Transverse colon (tissue), 4 donors: ENCODE data around the gene PCYT1A. TPM values are rescaled to one million over a fixed set of nuclear protein-coding genes. Genes with fewer than 3 reads are reported as not detected.

ENCODE experiments used
- DNase-seq: peaks from one replicate; pipeline ENCODE4 v3.0.0-alpha.2; 2019
- H3K27ac ChIP-seq, 4 donors: fragments of 200-600 bp; sonication (generic); 2 replicates each; pipeline ENCODE4 v1.5.1; 2016 to 2018; ENCODE audit warnings: inconsistent platforms in 4 of 4
- H3K27me3 ChIP-seq: fragments of 200-600 bp; sonication (generic); 2 replicates; pipeline ENCODE4 v1.5.1; 2017; ENCODE audit warnings: inconsistent platforms
- H3K36me3 ChIP-seq, 4 donors: fragments of 200-600 bp; sonication (generic); 2 replicates each; pipeline ENCODE4 v1.5.1; 2017 to 2019; ENCODE audit warnings: inconsistent platforms in 4 of 4
- H3K4me1 ChIP-seq, 4 donors: fragments of 200-600 bp; sonication (generic); 2 replicates each; pipeline ENCODE4 v1.5.1; 2017 to 2020; ENCODE audit warnings: inconsistent platforms in 4 of 4
- H3K4me3 ChIP-seq, 4 donors: fragments of 200-600 bp; sonication (generic); 1 replicate in 1 of 4; 2 replicates in 3 of 4; pipeline versions ENCODE4 v1.5.1 to v1.6.1; 2017 to 2019; ENCODE audit warnings: inconsistent platforms in 4 of 4
- H3K9me3 ChIP-seq, 2 donors: fragments of 200-600 bp; sonication (generic); 2 replicates each; pipeline ENCODE4 v1.5.1; 2017 to 2019; ENCODE audit warnings: inconsistent platforms in 2 of 2
- CTCF ChIP-seq, 5 experiments: fragments of 200-600 bp in 3 of 5; fragments of 450-650 bp in 2 of 5; sonication (generic) in 3 of 5; IDR thresholded peaks; 1 replicate in 2 of 5; 2 replicates in 3 of 5; pipeline ENCODE4 v1.5.1; 2016 to 2017; ENCODE audit warnings: antibody characterized with exemption in 5 of 5, inconsistent platforms in 3 of 5, mild to moderate bottlenecking in 2 of 5, moderate library complexity in 1 of 5
- EP300 ChIP-seq: sonication (generic); formaldehyde crosslinking; IDR thresholded peaks from one replicate; pipeline ENCODE4 v1.6.1; 2017; ENCODE audit warnings: antibody characterized with exemption, low read depth
- POLR2A ChIP-seq: fragments of 450-650 bp; IDR thresholded peaks from one replicate; pipeline ENCODE4 v1.6.1; 2016; ENCODE audit warnings: antibody characterized with exemption, mild to moderate bottlenecking, moderate library complexity
- POLR2AphosphoS5 ChIP-seq, 3 donors: sonication (generic); formaldehyde crosslinking; IDR thresholded peaks; one replicate each; pipeline ENCODE4 v1.6.1; 2016; ENCODE audit warnings: antibody characterized with exemption in 3 of 3
- WGBS, 2 donors: methylation state at CpG; one replicate each; pipeline ENCODE4 v1.1.5; 2018; ENCODE audit warnings: low coverage in 1 of 2; 5-methylcytosine and 5-hydroxymethylcytosine counted together
- in situ Hi-C, 4 donors: fragments of 200-750 bp; cut with MboI; loops; one replicate each; pipeline versions ENCODE4 v1.15.0 to v1.15.1; 2017; ENCODE audit warnings: low sequenced_read_pairs in 3 of 4, low pct_ligation_motif_present in 1 of 4, low pct_unique_long_range_greater_than_20kb in 1 of 4
- intact Hi-C: fragments of 100-400 bp; cut with DNase I; formaldehyde crosslinking; loops from one replicate; pipeline ENCODE4 v1.15.1; 2023; ENCODE audit warnings: low total_unique reads
- total RNA-seq, 4 donors: library from RNA; depleted of rRNA; stranded (reverse); fragments of >200 nt; gene quantifications; one replicate each; pipeline ENCODE4 v1.1.0, GENCODE V29; 2016

The PCYT1A gene
- total RNA-seq, 4 donors from 2014 or later = 50.1 to 104 (median 76.2) TPM

DNA sequence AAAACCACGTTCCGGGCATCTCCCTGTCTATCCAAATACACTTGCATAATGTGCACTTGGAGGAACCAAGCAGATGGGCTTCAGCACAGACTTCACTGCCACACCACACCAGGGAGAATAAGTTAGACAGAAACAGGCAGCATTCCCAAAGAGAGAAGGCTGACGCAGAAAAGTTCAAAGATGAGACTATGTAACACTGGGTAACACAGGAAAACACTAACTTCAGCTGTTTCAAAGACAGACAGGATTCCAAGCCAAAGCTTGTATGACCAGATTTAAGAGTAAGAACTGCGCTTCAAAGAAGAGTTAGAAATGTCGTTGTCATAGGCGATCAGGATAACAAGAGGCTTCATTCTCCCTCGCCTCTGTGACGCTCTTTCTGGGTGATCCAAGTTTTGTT is 51.3 kb downstream of the PCYT1A start:
- no peak overlapping the region for H3K27ac ChIP-seq
- H3K36me3 ChIP-seq = peaks cover 0 to 26% (median 12%) of the 10 kb centered on the region in 4 donors
- intact Hi-C loops = no loop called here
- no peaks in the 10 kb centered on the region for H3K4me1 ChIP-seq
- TF ChIP-seq POLR2AphosphoS5 (IDR thresholded peaks at IDR 0.05) (no peak), CTCF (IDR thresholded peaks at IDR 0.05) (no peak), EP300 (no peak), POLR2A (no peak)
- whole genome bisulfite sequencing, 2 donors = 94% methylated on average over 5 to 8 of the region's 8 CpGs
- no peaks in the 10 kb centered on the region for H3K27me3 ChIP-seq
- in situ Hi-C loops = no loop called here
- H3K9me3 ChIP-seq = no peaks in the 10 kb centered on the region
- no peak for DNase-seq
- H3K4me3 ChIP-seq = no peak overlapping the region

GRCh38 chr3:196235452-196236122 is 51.9 kb downstream of the PCYT1A start:
- TF ChIP-seq EP300 = no peak
- no peak for TF ChIP-seq POLR2AphosphoS5 (IDR thresholded peaks at IDR 0.05)
- no peak for TF ChIP-seq CTCF (IDR thresholded peaks at IDR 0.05)
- no peak for TF ChIP-seq POLR2A
- H3K4me3 ChIP-seq = no peak overlapping the region
- H3K27ac ChIP-seq = no peak overlapping the region
- H3K9me3 ChIP-seq = no peaks in the 10 kb centered on the region
- no peak for DNase-seq
- no peaks in the 10 kb centered on the region for H3K4me1 ChIP-seq
- peaks cover 0 to 22% (median 10%) of the 10 kb centered on the region in 4 donors for H3K36me3 ChIP-seq
- no peaks in the 10 kb centered on the region for H3K27me3 ChIP-seq
- WGBS, 2 donors = 81% methylated on average over 12 of the region's 12 CpGs; no CpG with 5 or more reads in 1 of the 2 donors
- intact Hi-C loops = no loop called here
- in situ Hi-C loops = no loop called here

DNA sequence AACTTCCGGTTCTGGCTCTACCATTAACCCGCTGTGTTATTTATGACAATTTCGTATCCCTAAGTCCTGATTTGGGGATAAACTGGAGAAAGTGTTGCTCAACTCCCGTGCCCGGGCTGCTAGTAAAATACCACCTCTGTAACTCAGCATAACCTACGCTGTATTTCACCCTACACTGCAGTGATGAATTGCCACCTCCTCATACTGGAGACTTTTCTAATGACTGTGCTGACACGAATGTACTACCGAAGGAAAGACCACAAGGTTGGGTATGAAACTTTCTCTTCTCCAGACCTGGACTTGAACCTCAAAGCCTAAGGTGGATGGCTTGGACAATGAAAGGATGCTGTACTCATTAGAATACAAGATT is 54.7 kb downstream of the PCYT1A start:
- TF ChIP-seq CTCF (IDR thresholded peaks at IDR 0.05) = no peak
- TF ChIP-seq EP300 = no peak
- TF ChIP-seq POLR2AphosphoS5 (IDR thresholded peaks at IDR 0.05) = no peak
- no peak for TF ChIP-seq POLR2A
- in situ Hi-C loops = no loop called here
- H3K4me1 ChIP-seq = no peaks in the 10 kb centered on the region
- no peak overlapping the region for H3K4me3 ChIP-seq
- no peak overlapping the region for H3K27ac ChIP-seq
- no peak for DNase-seq
- WGBS, 2 donors = 60 to 87% methylated on average over 1 to 8 of the region's 8 CpGs
- no peaks in the 10 kb centered on the region for H3K27me3 ChIP-seq
- H3K36me3 ChIP-seq = peaks cover 0 to 6% (median under 1%) of the 10 kb centered on the region in 4 donors
- intact Hi-C loops = no loop called here
- H3K9me3 ChIP-seq = no peaks in the 10 kb centered on the region

DNA sequence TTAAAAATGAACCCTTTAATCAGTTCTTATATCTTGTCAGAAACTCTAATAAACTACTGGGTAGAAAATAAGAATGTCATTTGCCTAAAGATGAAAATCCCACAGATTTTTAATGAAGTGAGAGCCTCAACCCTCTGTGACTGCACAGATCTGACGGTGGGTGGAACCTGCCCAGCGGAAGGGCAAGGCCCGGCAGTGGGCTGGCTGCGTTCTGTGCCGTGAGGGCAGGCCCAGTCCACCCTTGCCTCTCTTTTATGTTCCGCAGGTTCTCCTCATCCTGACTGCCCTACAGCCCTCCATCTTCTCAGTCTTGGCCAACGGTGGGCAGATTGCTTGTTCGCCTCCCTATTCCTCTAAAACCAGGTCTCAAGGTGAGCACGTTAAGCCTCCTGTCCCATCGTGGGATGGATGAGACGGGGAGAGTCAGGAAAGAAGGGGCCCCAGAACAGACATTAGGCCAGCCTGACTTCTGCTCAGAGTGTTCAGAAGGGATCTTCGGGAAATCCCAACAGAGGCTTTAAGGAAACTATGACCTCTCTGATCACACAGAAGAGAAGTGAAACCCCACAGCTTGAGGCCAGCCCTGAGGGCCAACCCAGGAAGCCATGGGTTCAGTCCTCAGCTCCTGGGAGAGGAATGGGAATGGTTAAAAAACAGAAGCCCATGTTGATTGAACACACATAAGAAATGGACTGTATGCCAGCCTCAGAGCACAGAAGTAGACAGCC is 55.2 kb downstream of the PCYT1A start:
- in situ Hi-C loops = no loop called here
- WGBS, 2 donors = 86 to 93% methylated on average over 10 to 12 of the region's 12 CpGs
- peaks cover 0 to 1% (median 0%) of the 10 kb centered on the region in 4 donors for H3K36me3 ChIP-seq
- intact Hi-C loops = no loop called here
- DNase-seq = no peak
- no peak overlapping the region for H3K4me3 ChIP-seq
- no peaks in the 10 kb centered on the region for H3K27me3 ChIP-seq
- no peak for TF ChIP-seq EP300
- TF ChIP-seq POLR2A = no peak
- no peak for TF ChIP-seq POLR2AphosphoS5 (IDR thresholded peaks at IDR 0.05)
- TF ChIP-seq CTCF (IDR thresholded peaks at IDR 0.05) = no peak
- no peaks in the 10 kb centered on the region for H3K4me1 ChIP-seq
- no peaks in the 10 kb centered on the region for H3K9me3 ChIP-seq
- H3K27ac ChIP-seq = no peak overlapping the region
